Measurements from ENCODE around the gene EPS15.

- TF ChIP-seq CTCF (IDR thresholded peaks at IDR 0.05) (no peak), POLR2A (IDR thresholded peaks at IDR 0.05) (no peak)
Measured at GRCh38 chr1:51328279-51328678, 190.8 kb downstream of the EPS15 start.
